GM18868 (cell line): Measurements from ENCODE around the gene SF3A1.

ENCODE experiments used
- ATAC-seq: cut with Tn5 transposase; IDR thresholded peaks from one replicate; pipeline ENCODE4 v1.9.1; 2021; ENCODE audit warnings: mild to moderate bottlenecking, moderate library complexity; ENCODE audit not compliant: unreplicated experiment

SF3A1 gene

GRCh38 chr22:30289141-30289979 lies 67.3 kb downstream of the SF3A1 start, which contains the start of gene CASTOR1:
CASTOR1 (minus strand) TSS chr22:30289505; CDS start chr22:30289497, 8 bp downstream.
- peak; percentile 71 for ATAC-seq

GRCh38 chr22:30288419-30289140 lies 68.1 kb downstream of the SF3A1 start:
- ATAC-seq, result no peak

GRCh38 chr22:30287648-30288418 lies 68.9 kb downstream of the SF3A1 start:
- no peak for ATAC-seq

GRCh38 chr22:30286813-30287647 lies 69.7 kb downstream of the SF3A1 start:
- ATAC-seq, result no peak

GRCh38 chr22:30286331-30286730 lies 70.4 kb downstream of the SF3A1 start:
- no peak for ATAC-seq

- ATAC-seq, result no peak
These were observed 70.9 kb downstream of the SF3A1 start for GRCh38 chr22:30285846-30286200.

GRCh38 chr22:30285176-30285845 lies 71.4 kb downstream of the SF3A1 start:
- ATAC-seq, result no peak

- ATAC-seq, result no peak
These were observed 72.0 kb downstream of the SF3A1 start for GRCh38 chr22:30284666-30285065.

GRCh38 chr22:30284172-30284571 lies 72.5 kb downstream of the SF3A1 start:
- no peak for ATAC-seq

- no peak for ATAC-seq
These were observed 73.4 kb downstream of the SF3A1 start for GRCh38 chr22:30283342-30283741.

GRCh38 chr22:30282616-30283046 lies 74.1 kb downstream of the SF3A1 start:
- ATAC-seq, result no peak
